SK-N-MC (cell line): ENCODE data around the gene IL12RB2.

Source experiments
- DNase-seq: peaks from one replicate; pipeline ENCODE4 v3.0.0-alpha.2; 2011; ENCODE audit warnings: low read depth, low spot score
- H3K27ac ChIP-seq: fragments of 200-600 bp; sonication (generic); 2 replicates; pipeline ENCODE4 v1.5.1; 2016; ENCODE audit warnings: mixed run types
- H3K36me3 ChIP-seq: fragments of 200-600 bp; sonication (generic); 2 replicates; pipeline ENCODE4 v1.6.1; 2017; ENCODE audit warnings: antibody characterized with exemption, low read length, mixed read lengths; ENCODE audit not compliant: insufficient read depth
- H3K4me3 ChIP-seq: fragments of 200-600 bp; sonication (generic); 2 replicates; pipeline ENCODE4 v1.5.1; 2016
- H3K9ac ChIP-seq: fragments of 200-600 bp; sonication (generic); 2 replicates; pipeline ENCODE4 v1.8.0; 2017; ENCODE audit warnings: mixed run types, mixed read lengths; ENCODE audit not compliant: insufficient read length
- H3K9me3 ChIP-seq: fragments of 200-600 bp; sonication (generic); 2 replicates; pipeline ENCODE4 v1.6.1; 2017; ENCODE audit warnings: low read depth, mild to moderate bottlenecking, antibody characterized with exemption, low read length, moderate library complexity, mixed read lengths
- EZH2 ChIP-seq: fragments of 200-600 bp; sonication (generic); IDR thresholded peaks from one replicate; pipeline ENCODE4 v1.6.1; 2017; ENCODE audit warnings: antibody characterized with exemption
- FOXP2 ChIP-seq: optimal IDR thresholded peaks from 2 replicates; pipeline ENCODE3; 2011; ENCODE audit warnings: mild to moderate bottlenecking, moderate library complexity; ENCODE audit not compliant: insufficient read depth; ENCODE audit errors: extremely low read length, control extremely low read depth
- POLR2AphosphoS5 ChIP-seq: IDR thresholded peaks from 2 replicates; pipeline ENCODE4 v1.6.1; 2012; ENCODE audit warnings: mild to moderate bottlenecking, low read depth, low read length, borderline replicate concordance

Gene IL12RB2

DNA sequence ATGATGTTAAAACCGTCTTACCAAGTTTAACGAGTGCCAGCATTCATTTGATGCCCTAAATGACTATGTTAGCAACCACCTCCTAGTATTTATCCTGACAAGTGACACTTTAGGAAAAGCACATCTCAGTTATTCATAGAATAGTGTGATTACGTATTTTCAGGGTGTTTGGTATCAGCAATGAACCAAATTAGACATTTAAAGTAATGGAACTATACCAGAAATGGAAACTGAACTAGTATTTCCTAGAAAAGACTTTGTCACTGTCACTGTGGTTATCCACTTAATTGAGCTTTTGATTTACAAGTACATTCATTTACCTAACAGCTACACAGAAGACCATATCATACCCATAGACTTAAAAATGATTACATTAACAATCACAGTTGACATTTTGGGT, 3.6 kb upstream of the IL12RB2 start:
- no peaks in the 10 kb centered on the region for H3K9me3 ChIP-seq

DNA sequence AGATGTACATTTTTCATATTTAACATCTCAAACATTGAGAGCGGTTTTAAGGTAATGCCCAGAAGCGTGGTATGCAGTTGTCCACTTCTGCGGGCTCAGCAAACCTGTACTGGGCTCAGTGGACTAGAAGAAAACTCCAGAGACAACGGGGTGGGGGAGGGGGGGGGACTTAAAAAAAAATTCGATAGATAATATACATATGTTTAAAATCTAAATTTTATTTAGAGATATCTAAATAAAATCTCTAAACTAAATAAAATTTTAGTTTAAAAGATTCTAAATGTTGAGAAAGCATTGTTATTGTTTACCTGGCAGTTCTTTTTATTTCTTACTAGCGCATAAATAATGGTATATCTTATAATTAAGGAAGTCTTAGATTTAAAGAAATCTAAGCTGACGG, 1.1 kb upstream of the IL12RB2 start:
- Histone ChIP-seq H3K4me3 (no peak overlapping the region), H3K9me3 (no peaks in the 10 kb centered on the region), H3K27ac (no peak overlapping the region), H3K9ac (no peak overlapping the region), H3K36me3 (no peaks in the 10 kb centered on the region)
- DNase-seq: no peak
- no peak for TF ChIP-seq EZH2
- TF ChIP-seq POLR2AphosphoS5: no peak
- no peak for TF ChIP-seq FOXP2

More for the DNA sequence above, 3.6 kb upstream of the IL12RB2 start:
- TF ChIP-seq EZH2 (no peak), FOXP2 (no peak), POLR2AphosphoS5 (no peak)
- H3K27ac ChIP-seq: no peak overlapping the region
- no peak overlapping the region for H3K9ac ChIP-seq
- no peaks in the 10 kb centered on the region for H3K36me3 ChIP-seq
- no peak for DNase-seq
- H3K4me3 ChIP-seq: no peak overlapping the region

DNA sequence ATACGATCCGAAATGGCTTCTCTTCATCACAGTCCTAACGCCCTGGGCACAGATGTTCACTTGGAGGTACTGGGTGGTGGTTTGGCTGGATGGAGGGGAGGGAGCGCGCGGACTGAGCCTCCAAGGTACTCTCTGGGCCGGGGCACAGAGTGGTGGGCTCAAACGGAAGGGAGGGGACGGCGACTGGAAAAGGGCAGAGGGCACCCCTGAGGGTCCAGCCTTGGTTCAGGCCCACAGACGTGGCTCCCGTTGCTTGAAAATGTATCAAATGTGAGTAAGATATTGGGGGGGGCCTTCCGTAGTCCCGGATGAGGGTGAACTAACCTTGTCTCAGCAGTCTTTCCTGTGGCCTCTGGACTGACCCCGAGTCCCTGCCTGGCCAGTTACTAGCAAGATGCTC, 463 bp downstream of the IL12RB2 start:
- H3K4me3 ChIP-seq: no peak overlapping the region
- H3K36me3 ChIP-seq: no peaks in the 10 kb centered on the region
- no peaks in the 10 kb centered on the region for H3K9me3 ChIP-seq
- H3K27ac ChIP-seq: no peak overlapping the region
- H3K9ac ChIP-seq: no peak overlapping the region
- no peak for DNase-seq
- no peak for TF ChIP-seq POLR2AphosphoS5
- TF ChIP-seq EZH2: no peak
- no peak for TF ChIP-seq FOXP2

DNA sequence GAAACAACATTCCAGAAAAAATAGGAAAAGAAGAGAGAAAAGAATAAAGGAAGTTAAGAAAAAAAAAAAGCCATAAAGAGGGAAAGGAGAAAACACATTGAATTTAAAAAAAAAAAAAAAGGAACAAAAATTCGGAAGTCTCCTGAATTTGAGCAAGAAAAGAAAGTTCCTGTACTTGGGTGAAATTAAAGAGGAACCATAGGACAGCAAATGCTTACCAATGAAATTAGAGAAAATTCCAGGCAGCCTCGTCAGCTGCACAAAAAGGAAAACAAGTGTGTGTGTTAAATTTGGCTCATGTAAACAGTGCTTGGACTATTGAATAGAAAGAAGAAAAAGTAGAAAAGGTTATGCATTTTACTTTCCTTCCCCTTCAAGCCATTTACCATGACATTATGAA, 4.9 kb downstream of the IL12RB2 start:
- TF ChIP-seq EZH2 (no peak), POLR2AphosphoS5 (no peak), FOXP2 (no peak)
- no peaks in the 10 kb centered on the region for H3K36me3 ChIP-seq
- no peak overlapping the region for H3K4me3 ChIP-seq

DNA sequence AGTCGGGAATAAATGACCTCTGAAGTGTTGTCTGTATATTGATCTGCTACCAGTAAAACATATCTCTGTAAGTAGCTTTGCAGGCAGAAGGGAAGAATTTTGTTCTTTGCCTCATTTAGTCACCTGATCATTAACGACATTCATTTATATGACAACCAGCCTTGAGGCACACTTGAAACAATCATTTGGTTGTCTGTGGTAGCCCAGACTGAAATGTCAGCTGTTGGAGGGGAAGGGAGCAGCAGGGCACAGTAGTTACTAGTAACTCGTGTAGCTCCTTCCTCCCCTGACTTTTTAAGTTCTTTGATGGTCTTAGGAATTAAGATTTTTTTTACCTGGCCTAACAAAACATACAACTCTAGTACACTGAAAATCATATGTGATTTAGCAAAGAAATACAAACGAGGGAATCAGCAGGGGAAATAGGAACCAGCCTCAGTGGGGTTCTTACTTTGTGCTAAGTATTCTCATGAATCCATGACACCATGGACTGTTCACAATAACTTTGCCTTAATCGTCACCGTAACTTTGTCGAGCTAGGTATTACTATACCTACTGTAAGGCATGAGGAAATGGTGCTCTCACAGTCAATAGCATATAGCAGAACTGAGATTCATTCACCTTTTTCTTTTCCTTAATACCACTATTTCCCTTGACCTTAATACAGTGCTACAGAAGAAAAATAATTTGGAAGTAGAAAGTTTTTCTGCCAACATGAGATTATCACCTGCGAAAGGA, 6.4 kb downstream of the IL12RB2 start:
- H3K4me3 ChIP-seq: no peak overlapping the region
- H3K9me3 ChIP-seq: no peaks in the 10 kb centered on the region
- no peak overlapping the region for H3K27ac ChIP-seq
- no peak overlapping the region for H3K9ac ChIP-seq
- DNase-seq: no peak
- TF ChIP-seq POLR2AphosphoS5: no peak
- TF ChIP-seq FOXP2: no peak
- TF ChIP-seq EZH2: no peak
- no peaks in the 10 kb centered on the region for H3K36me3 ChIP-seq

More for the DNA sequence above, 4.9 kb downstream of the IL12RB2 start:
- no peak for DNase-seq
- Histone ChIP-seq H3K9me3 (no peaks in the 10 kb centered on the region), H3K27ac (no peak overlapping the region), H3K9ac (no peak overlapping the region)

DNA sequence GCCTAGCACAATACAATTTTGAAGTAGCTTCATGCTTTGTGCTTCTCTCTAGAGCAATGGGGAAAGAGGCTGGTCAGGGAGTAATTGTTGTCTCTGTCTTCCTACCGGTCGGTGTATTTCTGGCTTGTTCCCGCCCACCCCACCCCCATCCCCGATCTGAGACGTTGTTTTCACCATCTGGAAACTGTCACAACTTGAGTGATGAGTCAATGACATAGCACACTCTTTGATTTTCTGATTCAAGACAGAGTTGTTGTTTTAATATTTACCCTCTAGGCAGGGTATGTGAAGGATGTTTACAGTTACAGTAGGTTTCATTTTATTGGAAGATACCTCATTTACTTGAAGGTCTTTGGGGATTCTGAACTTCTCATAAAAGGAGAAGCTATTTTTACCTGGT, 7.0 kb downstream of the IL12RB2 start:
- Histone ChIP-seq H3K27ac (no peak overlapping the region), H3K36me3 (no peaks in the 10 kb centered on the region), H3K9ac (no peak overlapping the region), H3K4me3 (no peak overlapping the region), H3K9me3 (no peaks in the 10 kb centered on the region)
- no peak for DNase-seq
- TF ChIP-seq EZH2 (no peak), FOXP2 (no peak), POLR2AphosphoS5 (no peak)

DNA sequence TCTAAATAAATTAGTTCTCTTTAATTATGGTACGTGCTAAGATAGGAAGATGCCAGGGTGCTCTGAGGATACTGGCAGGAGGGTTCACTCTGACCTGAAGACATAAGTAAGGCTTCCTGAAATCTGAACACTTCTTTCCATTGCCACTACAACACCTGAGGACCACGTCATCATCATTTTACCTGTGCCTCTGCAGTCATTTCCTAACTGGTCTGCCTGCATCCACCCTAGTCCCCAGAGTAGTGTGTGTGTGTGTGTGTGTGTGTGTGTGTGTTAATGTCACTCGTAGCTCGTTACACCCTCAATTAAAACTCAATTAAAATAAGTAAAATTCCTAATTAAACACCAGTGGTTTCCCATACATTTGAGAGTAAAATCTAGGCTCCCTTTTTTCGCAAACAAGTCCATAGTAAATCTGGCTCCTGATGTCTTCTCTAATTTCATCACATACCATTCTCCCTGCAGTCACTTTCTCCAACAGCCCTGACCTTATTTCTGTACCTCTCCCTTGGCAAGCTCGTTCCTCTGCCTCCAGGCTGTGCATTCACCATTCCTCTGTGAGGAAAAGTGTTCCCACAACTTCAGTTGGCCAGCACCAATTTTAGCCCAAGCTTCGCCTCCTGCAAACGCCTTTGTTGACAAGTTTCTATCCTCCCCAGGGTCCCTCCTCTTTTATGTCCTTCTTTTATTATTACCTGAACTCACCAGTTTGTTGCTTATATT, 8.7 kb downstream of the IL12RB2 start:
- Histone ChIP-seq H3K36me3 (no peaks in the 10 kb centered on the region), H3K9ac (no peak overlapping the region), H3K9me3 (no peaks in the 10 kb centered on the region), H3K4me3 (no peak overlapping the region), H3K27ac (no peak overlapping the region)
- TF ChIP-seq FOXP2: no peak
- no peak for TF ChIP-seq POLR2AphosphoS5
- no peak for TF ChIP-seq EZH2
- no peak for DNase-seq

DNA sequence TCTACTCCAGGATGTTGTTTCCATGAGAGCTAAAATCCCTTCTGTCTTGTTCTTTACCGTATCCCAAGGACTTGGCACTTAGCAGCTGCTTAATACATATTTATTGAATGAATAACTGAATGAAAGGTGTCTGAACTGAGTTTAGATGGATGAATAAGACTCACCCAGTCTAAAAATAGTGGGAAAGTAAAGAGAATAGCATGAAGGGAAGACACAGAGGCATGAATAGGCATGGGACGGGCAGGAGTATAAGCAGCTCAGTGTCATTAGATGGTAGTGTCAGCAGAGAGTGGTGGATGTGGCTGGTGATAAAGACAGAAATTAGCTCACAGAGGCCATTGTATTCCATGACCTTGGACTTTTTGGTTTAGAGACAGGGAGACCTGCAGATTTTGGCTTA, 9.2 kb downstream of the IL12RB2 start:
- Histone ChIP-seq H3K4me3 (no peak overlapping the region), H3K27ac (no peak overlapping the region), H3K36me3 (no peaks in the 10 kb centered on the region), H3K9me3 (no peaks in the 10 kb centered on the region), H3K9ac (no peak overlapping the region)
- no peak for TF ChIP-seq EZH2
- TF ChIP-seq POLR2AphosphoS5: no peak
- no peak for TF ChIP-seq FOXP2
- DNase-seq: no peak
